ENCODE data around the gene VEGFB.

VEGFB gene

GRCh38 chr11:64219354-64219684, 15.1 kb upstream of the VEGFB start:
- Histone ChIP-seq H2AFZ (ENCODE audit: low read depth, low read length) (no peak overlapping the region), H3K4me1 (ENCODE audit: insufficient read depth, low read length) (peaks cover 6% of the 10 kb centered on the region), H3K9me3 (ENCODE audit: insufficient read depth, low read length, severe bottlenecking) (no peaks in the 10 kb centered on the region), H3K36me3 (ENCODE audit: insufficient read depth, low read length) (peaks cover 62% of the 10 kb centered on the region), H4K20me1 (ENCODE audit: insufficient read depth, low read length) (peaks cover 3% of the 10 kb centered on the region; the same call in 1 of the 2 replicates), H3K4me2 (ENCODE audit: insufficient read depth, low read length) (no peak overlapping the region), H3K9ac (ENCODE audit: low read depth, low read length) (no peak overlapping the region), H3K27ac (ENCODE audit: low read length) (no peak overlapping the region), H3K79me2 (ENCODE audit: insufficient read depth, low read length) (peaks cover 3% of the 10 kb centered on the region; the same call in 1 of the 2 replicates), H3K4me3 (ENCODE audit: low read depth in 1 of 2, low read length in 2 of 2) (no peak overlapping the region), H3K27me3 (ENCODE audit: insufficient read depth, low read length, poor library complexity) (no peaks in the 10 kb centered on the region)
- ATAC-seq (ENCODE audit: insufficient read depth, low read depth) = no peak
- no peak for DNase-seq
- no peak for TF ChIP-seq CTCF (IDR thresholded peaks at IDR 0.05; ENCODE audit: borderline replicate concordance, extremely low read depth, low read length, poor library complexity, severe bottlenecking)
- no peak for TF ChIP-seq EZH2 (IDR thresholded peaks at IDR 0.05; ENCODE audit: borderline replicate concordance, low read depth, low read length, severe bottlenecking)

- TF ChIP-seq CTCF (IDR thresholded peaks at IDR 0.05; ENCODE audit: borderline replicate concordance, extremely low read depth, low read length, poor library complexity, severe bottlenecking) = no peak
- peaks cover 63% of the 10 kb centered on the region for H3K36me3 ChIP-seq (ENCODE audit: insufficient read depth, low read length)
Observed at GRCh38 chr11:64219755-64220154, 14.6 kb upstream of the VEGFB start.

GRCh38 chr11:64220271-64220670, 14.1 kb upstream of the VEGFB start:
- Histone ChIP-seq H3K4me1 (ENCODE audit: insufficient read depth, low read length) (peaks cover 15% of the 10 kb centered on the region), H3K9me3 (ENCODE audit: insufficient read depth, low read length, severe bottlenecking) (no peaks in the 10 kb centered on the region), H2AFZ (ENCODE audit: low read depth, low read length) (no peak overlapping the region), H3K79me2 (ENCODE audit: insufficient read depth, low read length) (peaks cover 13% of the 10 kb centered on the region), H3K27ac (ENCODE audit: low read length) (no peak overlapping the region), H3K9ac (ENCODE audit: low read depth, low read length) (no peak overlapping the region), H3K27me3 (ENCODE audit: insufficient read depth, low read length, poor library complexity) (no peaks in the 10 kb centered on the region), H3K4me2 (ENCODE audit: insufficient read depth, low read length) (no peak overlapping the region), H4K20me1 (ENCODE audit: insufficient read depth, low read length) (peaks cover 9% of the 10 kb centered on the region), H3K4me3 (ENCODE audit: low read depth in 1 of 2, low read length in 2 of 2) (no peak overlapping the region), H3K36me3 (ENCODE audit: insufficient read depth, low read length) (peaks cover 64% of the 10 kb centered on the region)
- TF ChIP-seq CTCF (IDR thresholded peaks at IDR 0.05; ENCODE audit: borderline replicate concordance, extremely low read depth, low read length, poor library complexity, severe bottlenecking) (no peak), EZH2 (IDR thresholded peaks at IDR 0.05; ENCODE audit: borderline replicate concordance, low read depth, low read length, severe bottlenecking) (no peak)
- ATAC-seq (ENCODE audit: insufficient read depth, low read depth) = no peak
- DNase-seq = no peak

More at GRCh38 chr11:64219755-64220154, 14.6 kb upstream of the VEGFB start:
- peaks cover 10% of the 10 kb centered on the region for H3K4me1 ChIP-seq (ENCODE audit: insufficient read depth, low read length)
- no peak overlapping the region for H3K4me3 ChIP-seq (ENCODE audit: low read depth in 1 of 2, low read length in 2 of 2)
- H3K27me3 ChIP-seq (ENCODE audit: insufficient read depth, low read length, poor library complexity) = no peaks in the 10 kb centered on the region
- DNase-seq (no peak), ATAC-seq (ENCODE audit: insufficient read depth, low read depth) (no peak)
- H3K9ac ChIP-seq (ENCODE audit: low read depth, low read length) = no peak overlapping the region
- no peak overlapping the region for H3K4me2 ChIP-seq (ENCODE audit: insufficient read depth, low read length)
- H4K20me1 ChIP-seq (ENCODE audit: insufficient read depth, low read length) = peaks cover 4% of the 10 kb centered on the region
- H3K9me3 ChIP-seq (ENCODE audit: insufficient read depth, low read length, severe bottlenecking) = no peaks in the 10 kb centered on the region
- no peak overlapping the region for H3K27ac ChIP-seq (ENCODE audit: low read length)
- H2AFZ ChIP-seq (ENCODE audit: low read depth, low read length) = no peak overlapping the region
- H3K79me2 ChIP-seq (ENCODE audit: insufficient read depth, low read length) = peaks cover 8% of the 10 kb centered on the region

- H3K27ac ChIP-seq (ENCODE audit: low read length) = no peak overlapping the region
- no peak overlapping the region for H2AFZ ChIP-seq (ENCODE audit: low read depth, low read length)
- H3K79me2 ChIP-seq (ENCODE audit: insufficient read depth, low read length) = peaks cover 18% of the 10 kb centered on the region
- peaks cover 11% of the 10 kb centered on the region for H4K20me1 ChIP-seq (ENCODE audit: insufficient read depth, low read length)
- peaks cover 64% of the 10 kb centered on the region for H3K36me3 ChIP-seq (ENCODE audit: insufficient read depth, low read length)
- no peak overlapping the region for H3K9ac ChIP-seq (ENCODE audit: low read depth, low read length)
- DNase-seq = no peak
- no peak overlapping the region for H3K4me2 ChIP-seq (ENCODE audit: insufficient read depth, low read length)
- ATAC-seq (ENCODE audit: insufficient read depth, low read depth) = no peak
- no peaks in the 10 kb centered on the region for H3K27me3 ChIP-seq (ENCODE audit: insufficient read depth, low read length, poor library complexity)
- peaks cover 20% of the 10 kb centered on the region for H3K4me1 ChIP-seq (ENCODE audit: insufficient read depth, low read length)
- H3K4me3 ChIP-seq (ENCODE audit: low read depth in 1 of 2, low read length in 2 of 2) = no peak overlapping the region
- H3K9me3 ChIP-seq (ENCODE audit: insufficient read depth, low read length, severe bottlenecking) = no peaks in the 10 kb centered on the region
- TF ChIP-seq EZH2 (IDR thresholded peaks at IDR 0.05; ENCODE audit: borderline replicate concordance, low read depth, low read length, severe bottlenecking) = no peak
- no peak for TF ChIP-seq CTCF (IDR thresholded peaks at IDR 0.05; ENCODE audit: borderline replicate concordance, extremely low read depth, low read length, poor library complexity, severe bottlenecking)
Observed at GRCh38 chr11:64220798-64221197, 13.6 kb upstream of the VEGFB start.

All from DND-41 (cell line).